GM06990 (cell line): Measurements from ENCODE around the gene TM9SF1.
A peak's percentile ranks its signal among the peaks of the same experiment; 100 is the strongest.

Experiments
- DNase-seq: peaks from one replicate; pipeline ENCODE4 v3.0.0-alpha.2; 2011; ENCODE audit not compliant: insufficient read length; ENCODE audit errors: extremely low read depth
- H3K27me3 ChIP-seq: replicated peaks from 2 replicates; pipeline ENCODE4 v1.6.0; 2011; ENCODE audit warnings: low read length; ENCODE audit not compliant: control insufficient read depth, insufficient read depth
- H3K36me3 ChIP-seq: 2 replicates; pipeline ENCODE4 v1.5.1; 2011; ENCODE audit warnings: low read length; ENCODE audit not compliant: control insufficient read depth, insufficient read depth
- H3K4me3 ChIP-seq: replicated peaks from 2 replicates; pipeline ENCODE4 v1.5.1; 2011; ENCODE audit warnings: low read depth, mild to moderate bottlenecking, control low read depth, low read length
- TF ChIP-seq, protein P1 (sequence below): IDR thresholded peaks from 2 replicates; pipeline ENCODE4 v1.5.1; 2011; ENCODE audit warnings: low read length, control low read depth, mild to moderate bottlenecking, inconsistent platforms; ENCODE audit not compliant: insufficient read depth, poor library complexity, severe bottlenecking

The TM9SF1 gene

DNA sequence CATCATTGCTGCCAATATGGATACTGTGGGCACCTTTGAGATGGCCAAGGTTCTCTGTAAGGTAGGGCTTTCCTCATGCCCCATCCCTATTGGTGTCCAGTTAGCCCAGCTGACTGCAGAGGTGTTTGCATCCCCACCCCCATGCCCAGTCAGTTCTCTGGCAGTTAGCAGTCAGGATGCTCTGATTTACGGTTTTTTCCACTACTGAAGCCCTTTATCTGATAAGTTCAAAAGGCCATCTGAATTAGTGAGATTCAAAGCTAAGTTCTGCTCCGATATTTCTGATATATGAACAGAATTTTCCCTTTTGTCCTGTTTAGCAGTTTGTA, 38.3 kb upstream of the TM9SF1 start:
- peaks cover 27% of the 10 kb centered on the region for H3K36me3 ChIP-seq
- H3K4me3 ChIP-seq, result peak overlapping the region; percentile 84
- H3K27me3 ChIP-seq, result no peaks in the 10 kb centered on the region
- no peak for DNase-seq
- TF ChIP-seq, protein P1, sequence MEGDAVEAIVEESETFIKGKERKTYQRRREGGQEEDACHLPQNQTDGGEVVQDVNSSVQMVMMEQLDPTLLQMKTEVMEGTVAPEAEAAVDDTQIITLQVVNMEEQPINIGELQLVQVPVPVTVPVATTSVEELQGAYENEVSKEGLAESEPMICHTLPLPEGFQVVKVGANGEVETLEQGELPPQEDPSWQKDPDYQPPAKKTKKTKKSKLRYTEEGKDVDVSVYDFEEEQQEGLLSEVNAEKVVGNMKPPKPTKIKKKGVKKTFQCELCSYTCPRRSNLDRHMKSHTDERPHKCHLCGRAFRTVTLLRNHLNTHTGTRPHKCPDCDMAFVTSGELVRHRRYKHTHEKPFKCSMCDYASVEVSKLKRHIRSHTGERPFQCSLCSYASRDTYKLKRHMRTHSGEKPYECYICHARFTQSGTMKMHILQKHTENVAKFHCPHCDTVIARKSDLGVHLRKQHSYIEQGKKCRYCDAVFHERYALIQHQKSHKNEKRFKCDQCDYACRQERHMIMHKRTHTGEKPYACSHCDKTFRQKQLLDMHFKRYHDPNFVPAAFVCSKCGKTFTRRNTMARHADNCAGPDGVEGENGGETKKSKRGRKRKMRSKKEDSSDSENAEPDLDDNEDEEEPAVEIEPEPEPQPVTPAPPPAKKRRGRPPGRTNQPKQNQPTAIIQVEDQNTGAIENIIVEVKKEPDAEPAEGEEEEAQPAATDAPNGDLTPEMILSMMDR, result no peak

DNA sequence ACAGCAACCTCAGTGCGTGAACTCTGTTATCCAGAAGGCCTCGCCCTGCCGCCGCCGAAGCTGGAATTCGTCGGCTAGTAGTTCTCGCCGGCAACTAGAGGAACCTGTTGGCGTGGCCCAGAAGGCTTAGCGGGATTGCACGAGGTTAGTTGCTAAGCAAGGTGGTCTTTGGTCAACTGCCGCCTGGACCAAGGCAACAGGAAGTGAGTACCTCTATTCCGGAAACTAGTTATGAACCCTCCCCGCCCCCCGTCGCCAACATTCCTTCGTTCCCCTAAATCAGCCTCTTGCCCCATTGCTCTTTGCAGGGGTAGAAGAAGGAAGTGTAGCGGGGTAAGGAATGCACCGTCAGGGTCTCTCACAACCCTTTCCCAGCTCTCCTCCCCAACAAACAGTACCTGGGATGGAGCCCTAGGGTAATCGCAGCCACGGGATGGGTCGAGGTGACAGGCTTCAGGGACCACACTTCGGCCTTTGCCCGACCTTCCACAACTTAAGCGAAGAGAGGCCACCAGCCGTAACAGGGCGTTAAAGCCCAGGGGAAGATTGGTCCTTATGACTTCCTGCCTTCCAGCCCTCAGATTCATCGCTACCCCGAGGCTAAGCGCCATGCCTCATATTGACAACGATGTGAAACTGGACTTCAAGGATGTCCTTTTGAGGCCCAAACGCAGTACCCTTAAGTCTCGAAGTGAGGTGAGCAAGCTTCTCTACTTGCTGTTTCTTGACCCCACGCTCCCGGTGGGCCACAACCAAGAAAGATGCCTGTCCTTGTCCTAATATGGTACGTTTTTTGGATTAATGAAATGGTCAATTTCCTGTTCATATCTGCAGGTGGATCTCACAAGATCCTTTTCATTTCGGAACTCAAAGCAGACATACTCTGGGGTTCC, 37.6 kb upstream of the TM9SF1 start, which contains the start of gene GMPR2:
GMPR2 (plus strand) TSS at position 285 of the 893 bp plus-strand sequence; CDS start at position 610, 325 bp downstream.
- TF ChIP-seq, protein P1, result no peak
- no peak for DNase-seq
- Histone ChIP-seq H3K36me3 (peaks cover 20% of the 10 kb centered on the region), H3K4me3 (peak within 1 kb of the TSS; percentile 84), H3K27me3 (no peaks in the 10 kb centered on the region)

DNA sequence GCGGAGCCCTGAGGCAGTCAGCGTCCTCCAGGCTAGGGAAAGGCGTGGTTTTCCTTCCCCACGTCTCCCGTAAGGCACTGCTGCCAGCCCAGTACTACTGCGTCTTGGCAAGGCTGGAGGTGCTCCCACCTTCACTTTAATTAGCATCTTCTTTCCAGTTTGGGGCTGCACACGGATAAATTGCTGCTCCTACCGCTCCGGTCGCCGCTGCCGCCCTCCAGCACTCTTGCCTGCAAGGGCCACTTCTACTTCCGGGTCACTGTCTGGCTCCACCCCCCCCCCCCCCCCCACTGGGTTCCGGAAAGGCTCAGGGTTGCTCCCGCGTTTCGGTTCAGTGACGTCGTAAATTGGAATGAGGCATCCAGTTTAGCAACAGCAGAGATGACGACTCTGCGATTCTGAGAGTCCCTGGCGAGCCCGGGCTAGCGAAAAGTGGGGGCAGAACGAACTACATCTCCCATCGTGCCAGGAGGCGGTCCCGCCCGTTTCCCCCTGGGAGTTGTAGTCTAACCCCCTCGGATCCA, 36.9 kb upstream of the TM9SF1 start, which contains the start of gene NEDD8:
NEDD8 (minus strand) TSS at position 247 of the 524 bp plus-strand sequence; CDS start at position 147, 100 bp downstream.
- Histone ChIP-seq H3K27me3 (no peaks in the 10 kb centered on the region), H3K36me3 (peaks cover 17% of the 10 kb centered on the region), H3K4me3 (peak within 1 kb of the TSS; percentile 84)
- TF ChIP-seq, protein P1, result no peak
- peak; percentile 92 for DNase-seq

DNA sequence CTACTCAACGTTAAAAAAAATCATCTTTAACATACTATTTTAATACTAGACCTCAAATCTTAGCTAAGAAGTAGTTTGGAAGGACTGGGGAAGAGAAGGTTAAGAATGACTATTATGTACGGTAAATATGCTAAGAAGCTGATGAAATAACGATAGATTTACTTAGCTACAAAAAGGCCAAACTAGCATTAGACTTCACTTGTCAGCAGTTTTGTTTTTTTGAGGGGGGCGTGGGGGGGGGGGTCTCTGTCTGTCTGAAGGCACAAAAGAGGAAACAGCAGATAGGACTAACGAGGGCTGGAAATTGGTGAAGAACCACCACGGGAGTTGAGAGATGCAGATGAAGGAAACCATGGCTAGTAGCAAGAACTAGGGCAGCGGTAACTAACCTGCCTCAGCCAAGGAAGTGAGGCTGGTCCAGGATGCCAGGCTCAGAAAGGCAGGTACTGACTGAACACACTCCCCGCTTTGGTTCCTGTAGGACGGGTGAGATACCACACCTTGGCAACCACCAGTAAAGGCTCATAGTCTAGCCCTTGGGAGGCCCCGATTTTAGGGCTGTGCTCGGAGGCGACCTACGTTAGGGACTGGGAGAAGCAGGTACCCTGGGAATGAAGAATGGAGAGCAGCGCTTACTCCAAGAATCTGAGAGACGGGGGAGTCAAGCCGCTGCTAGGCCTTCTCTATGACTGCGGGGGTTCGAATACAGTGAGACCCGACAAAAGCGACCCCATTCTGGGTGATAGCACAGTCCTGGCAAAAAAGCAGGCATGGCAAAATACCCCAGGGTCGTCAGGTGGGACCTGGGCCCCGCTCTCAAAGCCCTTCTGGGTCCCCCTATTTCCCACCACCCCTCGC, 36.3 kb upstream of the TM9SF1 start:
- TF ChIP-seq, protein P1, result no peak
- no peak for DNase-seq
- H3K36me3 ChIP-seq, result peaks cover 10% of the 10 kb centered on the region

DNA sequence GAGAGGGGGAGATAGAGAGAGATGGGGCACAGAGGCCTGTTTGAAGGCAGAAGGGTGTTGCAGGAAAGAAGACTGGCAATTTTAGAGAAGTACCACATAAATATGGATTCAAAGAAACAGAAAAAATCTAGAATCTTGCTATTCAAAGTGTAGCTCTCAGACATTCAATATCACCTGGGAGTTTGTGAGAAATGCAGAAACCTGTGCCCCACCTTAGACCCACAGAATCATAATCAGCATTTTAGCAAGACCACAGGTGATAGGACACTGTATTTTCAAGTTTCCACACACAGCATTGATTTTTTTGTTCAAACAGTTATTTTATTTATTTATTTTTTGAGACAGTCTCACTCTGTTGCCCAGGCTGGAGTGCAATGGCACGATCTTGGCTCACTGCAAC, 33.7 kb upstream of the TM9SF1 start:
- Histone ChIP-seq H3K36me3 (no peaks in the 10 kb centered on the region; the same call in 1 of the 2 replicates), H3K27me3 (no peaks in the 10 kb centered on the region), H3K4me3 (no peak overlapping the region)
- TF ChIP-seq, protein P1, result no peak
- no peak for DNase-seq

More for the DNA sequence above, 36.3 kb upstream of the TM9SF1 start:
- no peaks in the 10 kb centered on the region for H3K27me3 ChIP-seq
- peak overlapping the region; percentile 84 for H3K4me3 ChIP-seq
